GM21825 (cell line): ENCODE measurements around the gene MLLT1.

ENCODE experiments used
- ATAC-seq: cut with Tn5 transposase; IDR thresholded peaks from one replicate; pipeline ENCODE4 v1.9.1; 2021; ENCODE audit warnings: mild to moderate bottlenecking, moderate library complexity; ENCODE audit not compliant: unreplicated experiment

MLLT1 gene

DNA sequence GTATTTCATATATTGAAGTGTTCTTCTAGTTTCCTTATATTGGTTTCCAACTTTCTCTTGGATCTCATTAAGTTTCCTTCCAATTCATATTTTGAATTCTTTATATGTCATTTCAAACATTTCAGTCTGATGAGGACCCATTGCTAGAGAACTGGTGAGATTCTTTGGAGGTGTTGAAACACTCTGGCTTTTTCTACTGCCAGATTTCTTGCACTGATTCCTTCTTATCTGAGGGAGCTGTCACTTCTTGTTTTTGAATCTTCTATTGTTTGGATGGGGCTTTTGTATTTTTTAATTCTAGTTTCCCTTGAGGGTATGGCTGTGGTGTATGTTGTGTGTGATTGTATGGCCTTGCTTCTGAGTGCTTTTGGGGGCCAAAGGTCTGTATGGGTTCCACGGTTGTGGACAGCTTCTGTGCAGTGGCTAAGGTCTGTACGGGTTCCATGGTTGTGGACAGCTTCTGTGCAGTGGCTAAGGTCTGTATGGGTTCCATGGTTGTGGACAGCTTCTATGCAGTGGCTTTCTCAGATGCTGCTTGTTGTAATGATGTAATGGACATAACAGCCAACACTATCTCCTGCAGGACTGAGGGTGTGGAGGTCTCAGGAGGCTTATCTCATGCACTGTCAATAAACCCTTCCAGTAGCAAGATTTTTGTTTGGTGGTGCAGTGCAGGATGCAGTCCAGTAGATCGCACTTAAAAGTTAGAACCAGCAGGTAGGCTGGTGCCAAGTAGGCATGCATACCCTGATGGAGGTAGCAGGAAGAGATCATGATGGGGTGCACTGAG, 107.5 kb downstream of the MLLT1 start:
- no peak for ATAC-seq

- no peak for ATAC-seq
Measured at GRCh38 chr19:6167115-6167514, 112.7 kb downstream of the MLLT1 start.

DNA sequence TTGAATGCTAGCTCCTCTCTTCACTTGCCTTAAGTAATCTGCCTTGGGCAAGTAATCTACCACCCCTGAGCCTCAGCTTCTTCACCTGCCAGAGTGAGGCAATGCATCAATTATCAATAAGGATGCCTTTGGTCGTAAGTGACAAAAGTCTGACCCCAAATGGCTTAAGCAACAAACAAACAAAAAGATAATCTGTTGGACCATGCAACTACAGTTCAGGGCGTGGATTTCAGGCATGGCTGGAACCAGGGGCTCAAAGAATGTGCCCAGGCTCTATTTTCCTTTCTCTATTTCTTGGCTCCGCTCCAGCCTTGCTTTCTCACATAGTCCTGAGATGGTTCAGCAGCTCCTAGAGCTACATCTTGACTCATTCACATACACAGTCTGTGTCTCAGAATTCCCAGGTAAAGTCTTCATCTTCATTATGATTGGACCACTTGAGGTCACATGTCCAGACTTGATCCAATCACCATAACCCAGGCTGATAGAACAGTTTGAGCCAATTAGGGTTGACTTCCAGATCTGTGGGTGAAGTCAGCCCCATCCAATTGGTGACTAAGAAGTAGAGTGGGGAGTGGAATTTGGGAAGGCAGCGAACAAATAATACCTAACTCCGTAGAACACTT, 114.8 kb downstream of the MLLT1 start:
- ATAC-seq: no peak

GRCh38 chr19:6161271-6161850, 118.4 kb downstream of the MLLT1 start:
- no peak for ATAC-seq
